ENCODE data around the gene ZSCAN2. TPM values are rescaled to one million over a fixed set of nuclear protein-coding genes. Genes with fewer than 3 reads are reported as not detected.

ZSCAN2 gene
- total and polyA plus RNA-seq, 2 of the 4 experiments (the other 2 are of a cell fraction) = 10.4 to 18.3 TPM

DNA sequence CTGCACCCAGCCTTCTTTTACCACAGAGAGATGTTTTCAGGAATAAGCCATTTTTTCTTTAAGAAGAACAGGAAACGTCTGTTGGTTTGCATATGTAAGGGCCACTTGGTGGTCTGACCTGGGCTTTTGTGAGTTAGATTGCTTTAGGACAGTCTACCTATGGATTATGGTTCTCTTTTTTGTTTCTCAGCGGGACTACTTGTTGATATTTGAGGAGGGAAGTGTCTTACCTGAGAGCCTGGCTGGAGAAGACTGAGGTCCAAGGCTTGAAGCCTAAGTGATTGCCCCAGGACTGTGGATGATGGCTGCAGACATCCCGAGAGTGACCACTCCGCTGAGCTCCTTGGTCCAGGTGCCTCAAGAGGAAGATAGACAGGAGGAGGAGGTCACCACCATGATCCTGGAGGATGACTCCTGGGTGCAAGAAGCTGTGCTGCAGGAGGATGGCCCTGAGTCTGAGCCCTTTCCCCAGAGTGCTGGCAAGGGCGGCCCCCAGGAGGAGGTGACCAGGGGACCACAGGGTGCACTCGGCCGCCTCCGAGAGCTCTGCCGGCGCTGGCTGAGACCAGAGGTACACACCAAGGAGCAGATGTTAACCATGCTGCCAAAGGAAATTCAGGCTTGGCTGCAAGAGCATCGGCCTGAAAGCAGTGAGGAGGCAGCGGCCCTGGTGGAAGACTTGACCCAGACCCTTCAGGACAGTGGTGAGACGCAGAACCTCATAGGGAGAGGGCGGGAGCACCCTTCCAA, 3.0 kb downstream of the ZSCAN2 start:
- intact Hi-C loops (cut with micrococcal nuclease) (loop anchor here (5.0 kb wide), 1 partner anchor 48 kb away; the partner anchor contains the start of gene WDR73), in situ Hi-C loops (cut with MboI; ENCODE audit: low sequenced_read_pairs) (no loop called here), dilution Hi-C loops (cut with HindIII; ENCODE audit: low sequenced_read_pairs, unreplicated experiment) (no loop called here)
- Histone ChIP-seq H4K20me1 (ENCODE audit: insufficient read depth, low read length) (peaks cover 4% of the 10 kb centered on the region; the same call in 1 of the 2 replicates), H3K4me2 (ENCODE audit: low read depth, low read length) (no peak overlapping the region), H2BK15ac (ENCODE audit: low read depth, low read length) (no peak overlapping the region), H3K9me1 (ENCODE audit: insufficient read depth, low read length) (peaks cover 3% of the 10 kb centered on the region; the same call in 1 of the 2 replicates), H3K27ac (ENCODE audit: insufficient read depth, low read length) (no peak overlapping the region), H2BK20ac (ENCODE audit: low read depth, low read length) (no peak overlapping the region), H2BK120ac (ENCODE audit: low read depth, low read length) (no peak overlapping the region), H4K5ac (ENCODE audit: low read depth, low read length) (no peak overlapping the region), H3K4me3 (ENCODE audit: insufficient read depth, low read depth, low read length) (no peak overlapping the region), H2AK5ac (ENCODE audit: low read depth, low read length) (no peak overlapping the region), H4K8ac (ENCODE audit: low read depth in 2 of 2, low read length in 2 of 2) (no peak overlapping the region), H2AK9ac (replicated peaks; ENCODE audit: low read depth, low read length, poor library complexity) (no peak overlapping the region), H3K4me1 (ENCODE audit: control insufficient read depth, insufficient read depth, low read length) (peaks cover 4% of the 10 kb centered on the region), H3K79me1 (ENCODE audit: low read depth in 1 of 2, low read length in 2 of 2) (peaks cover 23 to 52% of the 10 kb centered on the region in 2 experiments), H2AFZ (replicated peaks; ENCODE audit: low read length, poor library complexity) (no peak overlapping the region), H3K36me3 (ENCODE audit: control insufficient read depth, insufficient read depth, low read length) (peaks cover 29% of the 10 kb centered on the region), H3K27me3 (ENCODE audit: control insufficient read depth, insufficient read depth, low read length) (no peaks in the 10 kb centered on the region), H4K91ac (ENCODE audit: insufficient read depth, low read depth, low read length) (no peak overlapping the region), H3K9me3 (ENCODE audit: control insufficient read depth, insufficient read depth, low read length) (no peaks in the 10 kb centered on the region), H3K9ac (ENCODE audit: low read depth, low read length) (no peak overlapping the region), H3K14ac (replicated peaks; ENCODE audit: low read depth, low read length) (no peak overlapping the region), H3K23ac (ENCODE audit: low read depth, low read length) (no peak overlapping the region), H3K4ac (ENCODE audit: low read depth, low read length) (no peak overlapping the region), H3K56ac (ENCODE audit: extremely low read depth, insufficient read depth, low read length) (no peak overlapping the region), H3K18ac (ENCODE audit: low read depth, low read length) (no peak overlapping the region), H2BK5ac (ENCODE audit: low read depth, low read length, poor library complexity, severe bottlenecking) (no peak overlapping the region)
- ChIA-PET POLR2A (ENCODE audit: unreplicated experiment) (no interaction called here), CTCF (no interaction called here)
- no peak for DNase-seq
- no TSS peak for BruUV-seq (replicated peaks)
- 85% methylated on average over 7 of the region's 14 CpGs; no CpG with 5 or more reads in 1 of the 2 experiments for WGBS, 2 experiments (ENCODE audit: extremely low coverage in 2 of 2, insufficient read length in 1 of 2)
- no peak for ATAC-seq (ENCODE audit: low read depth)
- TF ChIP-seq MAFK (IDR thresholded peaks at IDR 0.05; ENCODE audit: low read depth, low read length) = no peak
- TF ChIP-seq FOS (IDR thresholded peaks at IDR 0.05; ENCODE audit: low read depth, low read length) = no peak
- TF ChIP-seq CEBPB (IDR thresholded peaks at IDR 0.05; ENCODE audit: low read depth, low read length) = no peak
- TF ChIP-seq MXI1 (IDR thresholded peaks at IDR 0.05; ENCODE audit: borderline replicate concordance, low read depth, low read length) = no peak
- no peak for TF ChIP-seq NFE2L2 (IDR thresholded peaks at IDR 0.05; ENCODE audit: low read depth, low read length)
- TF ChIP-seq RFX5 (IDR thresholded peaks at IDR 0.05; ENCODE audit: low read depth, low read length) = no peak
- TF ChIP-seq RCOR1 (IDR thresholded peaks at IDR 0.05; ENCODE audit: insufficient replicate concordance, low read length) = no peak
- TF ChIP-seq, protein P1, sequence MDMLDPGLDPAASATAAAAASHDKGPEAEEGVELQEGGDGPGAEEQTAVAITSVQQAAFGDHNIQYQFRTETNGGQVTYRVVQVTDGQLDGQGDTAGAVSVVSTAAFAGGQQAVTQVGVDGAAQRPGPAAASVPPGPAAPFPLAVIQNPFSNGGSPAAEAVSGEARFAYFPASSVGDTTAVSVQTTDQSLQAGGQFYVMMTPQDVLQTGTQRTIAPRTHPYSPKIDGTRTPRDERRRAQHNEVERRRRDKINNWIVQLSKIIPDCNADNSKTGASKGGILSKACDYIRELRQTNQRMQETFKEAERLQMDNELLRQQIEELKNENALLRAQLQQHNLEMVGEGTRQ (IDR thresholded peaks at IDR 0.05; ENCODE audit: low read depth, low read length) = no peak
- no peak for TF ChIP-seq RAD21 (IDR thresholded peaks at IDR 0.05; ENCODE audit: low read length)
- TF ChIP-seq, protein P2, sequence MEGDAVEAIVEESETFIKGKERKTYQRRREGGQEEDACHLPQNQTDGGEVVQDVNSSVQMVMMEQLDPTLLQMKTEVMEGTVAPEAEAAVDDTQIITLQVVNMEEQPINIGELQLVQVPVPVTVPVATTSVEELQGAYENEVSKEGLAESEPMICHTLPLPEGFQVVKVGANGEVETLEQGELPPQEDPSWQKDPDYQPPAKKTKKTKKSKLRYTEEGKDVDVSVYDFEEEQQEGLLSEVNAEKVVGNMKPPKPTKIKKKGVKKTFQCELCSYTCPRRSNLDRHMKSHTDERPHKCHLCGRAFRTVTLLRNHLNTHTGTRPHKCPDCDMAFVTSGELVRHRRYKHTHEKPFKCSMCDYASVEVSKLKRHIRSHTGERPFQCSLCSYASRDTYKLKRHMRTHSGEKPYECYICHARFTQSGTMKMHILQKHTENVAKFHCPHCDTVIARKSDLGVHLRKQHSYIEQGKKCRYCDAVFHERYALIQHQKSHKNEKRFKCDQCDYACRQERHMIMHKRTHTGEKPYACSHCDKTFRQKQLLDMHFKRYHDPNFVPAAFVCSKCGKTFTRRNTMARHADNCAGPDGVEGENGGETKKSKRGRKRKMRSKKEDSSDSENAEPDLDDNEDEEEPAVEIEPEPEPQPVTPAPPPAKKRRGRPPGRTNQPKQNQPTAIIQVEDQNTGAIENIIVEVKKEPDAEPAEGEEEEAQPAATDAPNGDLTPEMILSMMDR (conservative IDR thresholded peaks at IDR 0.05; ENCODE audit: low read depth, low read length) = no peak
- no peak for TF ChIP-seq POLR2A (IDR thresholded peaks at IDR 0.05; ENCODE audit: low read depth, low read length)
- TF ChIP-seq BHLHE40 (IDR thresholded peaks at IDR 0.05; ENCODE audit: low read depth, low read length) = no peak
- no peak for TF ChIP-seq SMC3 (IDR thresholded peaks at IDR 0.05; ENCODE audit: low read depth, low read length)
- TF ChIP-seq MAZ (IDR thresholded peaks at IDR 0.05; ENCODE audit: borderline replicate concordance, low read depth, low read length) = no peak
- TF ChIP-seq CHD1 (IDR thresholded peaks at IDR 0.05; ENCODE audit: low read depth, low read length) = no peak

Measured in IMR-90 (cell line).